HCEC 1CT (cell line): ENCODE data around the gene UNC79.

Experiments used
- DNase-seq: peaks from one replicate; pipeline ENCODE4 v3.0.0-alpha.2; 2017

UNC79 gene

DNA sequence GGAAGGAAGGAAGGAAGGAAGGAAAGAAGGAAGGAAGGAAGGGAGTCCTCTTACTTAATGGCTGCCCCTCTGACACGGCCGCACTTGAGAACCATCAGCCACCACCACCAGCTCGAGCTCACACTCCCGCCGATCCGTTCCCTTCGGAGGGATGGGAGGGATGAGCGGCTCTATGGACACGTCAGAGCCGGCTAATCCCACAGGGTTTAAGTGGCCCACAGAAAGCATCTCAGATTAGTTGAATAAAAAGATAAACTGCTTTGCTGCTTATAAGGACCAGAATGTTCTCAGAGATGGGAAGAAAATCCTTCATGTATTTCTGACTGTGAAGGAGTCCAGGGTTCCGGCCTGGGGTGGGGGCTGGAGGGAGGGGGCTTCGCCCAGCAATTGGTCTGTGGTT, 326.5 kb downstream of the UNC79 start:
- no peak for DNase-seq
